ENCODE measurements around the gene ADAMTSL5.

DNA sequence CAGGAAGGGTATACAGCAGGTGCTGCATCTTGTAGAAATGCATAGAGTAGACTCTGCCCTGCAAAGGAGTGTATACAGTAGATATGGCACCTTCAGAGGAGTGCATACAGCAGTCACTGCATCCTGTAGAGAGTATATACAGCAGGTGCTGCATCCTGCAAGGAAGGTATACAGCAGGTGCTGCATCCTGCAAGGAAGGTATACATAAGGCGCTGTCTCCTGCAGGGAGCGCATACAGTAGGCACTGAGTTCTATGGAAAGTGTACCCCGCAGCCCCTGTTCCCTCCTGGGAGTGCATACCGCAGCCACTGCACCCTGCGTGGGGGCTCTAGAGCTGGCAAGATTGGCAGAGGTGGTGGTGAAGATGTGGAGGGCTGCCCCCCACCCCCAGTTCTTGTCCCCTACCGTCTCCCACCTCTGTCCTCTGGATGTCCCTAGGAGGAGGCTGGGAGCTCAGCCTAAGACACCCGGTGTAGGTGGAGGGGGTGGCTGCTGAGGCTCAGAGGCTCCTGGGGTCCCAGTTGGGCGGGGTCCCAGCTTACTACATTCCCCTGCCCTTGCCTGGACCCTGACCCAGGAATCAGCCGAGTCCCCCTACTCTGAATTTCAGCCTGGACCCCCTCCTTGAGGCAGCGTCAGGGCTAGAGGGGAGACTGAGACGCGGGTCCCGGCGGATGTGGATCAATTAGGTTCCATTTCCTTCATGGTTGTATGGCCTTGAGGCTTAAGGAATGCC is 2.3 kb upstream of the ADAMTSL5 start:
- TF ChIP-seq, protein P1, sequence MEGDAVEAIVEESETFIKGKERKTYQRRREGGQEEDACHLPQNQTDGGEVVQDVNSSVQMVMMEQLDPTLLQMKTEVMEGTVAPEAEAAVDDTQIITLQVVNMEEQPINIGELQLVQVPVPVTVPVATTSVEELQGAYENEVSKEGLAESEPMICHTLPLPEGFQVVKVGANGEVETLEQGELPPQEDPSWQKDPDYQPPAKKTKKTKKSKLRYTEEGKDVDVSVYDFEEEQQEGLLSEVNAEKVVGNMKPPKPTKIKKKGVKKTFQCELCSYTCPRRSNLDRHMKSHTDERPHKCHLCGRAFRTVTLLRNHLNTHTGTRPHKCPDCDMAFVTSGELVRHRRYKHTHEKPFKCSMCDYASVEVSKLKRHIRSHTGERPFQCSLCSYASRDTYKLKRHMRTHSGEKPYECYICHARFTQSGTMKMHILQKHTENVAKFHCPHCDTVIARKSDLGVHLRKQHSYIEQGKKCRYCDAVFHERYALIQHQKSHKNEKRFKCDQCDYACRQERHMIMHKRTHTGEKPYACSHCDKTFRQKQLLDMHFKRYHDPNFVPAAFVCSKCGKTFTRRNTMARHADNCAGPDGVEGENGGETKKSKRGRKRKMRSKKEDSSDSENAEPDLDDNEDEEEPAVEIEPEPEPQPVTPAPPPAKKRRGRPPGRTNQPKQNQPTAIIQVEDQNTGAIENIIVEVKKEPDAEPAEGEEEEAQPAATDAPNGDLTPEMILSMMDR (IDR thresholded peaks at IDR 0.05), result no peak
- TF ChIP-seq SIN3A (IDR thresholded peaks at IDR 0.05; ENCODE audit: borderline replicate concordance, insufficient read depth, low read depth, low read length), result no peak
- TF ChIP-seq, protein P2, sequence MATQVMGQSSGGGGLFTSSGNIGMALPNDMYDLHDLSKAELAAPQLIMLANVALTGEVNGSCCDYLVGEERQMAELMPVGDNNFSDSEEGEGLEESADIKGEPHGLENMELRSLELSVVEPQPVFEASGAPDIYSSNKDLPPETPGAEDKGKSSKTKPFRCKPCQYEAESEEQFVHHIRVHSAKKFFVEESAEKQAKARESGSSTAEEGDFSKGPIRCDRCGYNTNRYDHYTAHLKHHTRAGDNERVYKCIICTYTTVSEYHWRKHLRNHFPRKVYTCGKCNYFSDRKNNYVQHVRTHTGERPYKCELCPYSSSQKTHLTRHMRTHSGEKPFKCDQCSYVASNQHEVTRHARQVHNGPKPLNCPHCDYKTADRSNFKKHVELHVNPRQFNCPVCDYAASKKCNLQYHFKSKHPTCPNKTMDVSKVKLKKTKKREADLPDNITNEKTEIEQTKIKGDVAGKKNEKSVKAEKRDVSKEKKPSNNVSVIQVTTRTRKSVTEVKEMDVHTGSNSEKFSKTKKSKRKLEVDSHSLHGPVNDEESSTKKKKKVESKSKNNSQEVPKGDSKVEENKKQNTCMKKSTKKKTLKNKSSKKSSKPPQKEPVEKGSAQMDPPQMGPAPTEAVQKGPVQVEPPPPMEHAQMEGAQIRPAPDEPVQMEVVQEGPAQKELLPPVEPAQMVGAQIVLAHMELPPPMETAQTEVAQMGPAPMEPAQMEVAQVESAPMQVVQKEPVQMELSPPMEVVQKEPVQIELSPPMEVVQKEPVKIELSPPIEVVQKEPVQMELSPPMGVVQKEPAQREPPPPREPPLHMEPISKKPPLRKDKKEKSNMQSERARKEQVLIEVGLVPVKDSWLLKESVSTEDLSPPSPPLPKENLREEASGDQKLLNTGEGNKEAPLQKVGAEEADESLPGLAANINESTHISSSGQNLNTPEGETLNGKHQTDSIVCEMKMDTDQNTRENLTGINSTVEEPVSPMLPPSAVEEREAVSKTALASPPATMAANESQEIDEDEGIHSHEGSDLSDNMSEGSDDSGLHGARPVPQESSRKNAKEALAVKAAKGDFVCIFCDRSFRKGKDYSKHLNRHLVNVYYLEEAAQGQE (IDR thresholded peaks at IDR 0.05; ENCODE audit: insufficient read depth in 1 of 2, low read depth in 2 of 2, low read length in 1 of 2), result no peak
- TF ChIP-seq POLR2AphosphoS5 (IDR thresholded peaks at IDR 0.05; ENCODE audit: low read depth, low read length), result no peak
- no peak for TF ChIP-seq TCF7L2 (IDR thresholded peaks at IDR 0.05; ENCODE audit: low read depth, low read length)

Measured in Panc1 (cell line).